Measurements from ENCODE around the gene KCNH6. TPM values are rescaled to one million over a fixed set of nuclear protein-coding genes. Genes with fewer than 3 reads are reported as not detected.

The KCNH6 gene
- total RNA-seq, 2 experiments from 2014 or later, result not detected

DNA sequence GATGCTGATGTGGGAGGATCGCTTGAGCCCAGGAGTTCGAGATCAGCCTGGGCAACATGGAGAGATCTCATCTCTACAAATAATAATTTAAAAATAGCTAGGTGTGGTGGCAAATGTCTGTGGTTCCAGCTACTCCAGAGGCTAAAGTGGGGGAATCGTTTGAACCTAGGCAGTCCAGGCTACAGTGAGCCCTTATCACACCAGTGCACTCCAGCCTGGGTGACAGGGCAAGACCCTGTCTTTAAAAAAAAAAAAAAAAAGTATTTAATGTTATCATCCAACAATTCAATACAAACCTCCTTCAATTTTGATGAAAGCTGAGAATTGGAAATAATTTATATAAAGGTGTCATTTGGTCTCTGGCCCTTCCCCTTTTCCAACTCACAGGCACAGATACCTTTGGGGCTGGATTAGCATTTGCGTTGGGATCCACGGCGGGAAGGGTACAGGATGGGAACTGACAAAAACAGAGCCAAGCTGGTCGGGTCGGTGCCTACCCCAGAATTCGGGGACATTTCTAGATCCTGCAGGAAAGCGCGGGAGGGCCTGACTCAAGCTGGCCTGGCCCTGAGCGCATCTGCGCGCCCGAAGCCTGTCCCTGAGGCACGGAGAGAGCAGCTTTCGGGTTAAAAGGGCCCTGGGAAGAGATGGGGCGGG is 26.3 kb downstream of the KCNH6 start:
- TF ChIP-seq, protein P1, sequence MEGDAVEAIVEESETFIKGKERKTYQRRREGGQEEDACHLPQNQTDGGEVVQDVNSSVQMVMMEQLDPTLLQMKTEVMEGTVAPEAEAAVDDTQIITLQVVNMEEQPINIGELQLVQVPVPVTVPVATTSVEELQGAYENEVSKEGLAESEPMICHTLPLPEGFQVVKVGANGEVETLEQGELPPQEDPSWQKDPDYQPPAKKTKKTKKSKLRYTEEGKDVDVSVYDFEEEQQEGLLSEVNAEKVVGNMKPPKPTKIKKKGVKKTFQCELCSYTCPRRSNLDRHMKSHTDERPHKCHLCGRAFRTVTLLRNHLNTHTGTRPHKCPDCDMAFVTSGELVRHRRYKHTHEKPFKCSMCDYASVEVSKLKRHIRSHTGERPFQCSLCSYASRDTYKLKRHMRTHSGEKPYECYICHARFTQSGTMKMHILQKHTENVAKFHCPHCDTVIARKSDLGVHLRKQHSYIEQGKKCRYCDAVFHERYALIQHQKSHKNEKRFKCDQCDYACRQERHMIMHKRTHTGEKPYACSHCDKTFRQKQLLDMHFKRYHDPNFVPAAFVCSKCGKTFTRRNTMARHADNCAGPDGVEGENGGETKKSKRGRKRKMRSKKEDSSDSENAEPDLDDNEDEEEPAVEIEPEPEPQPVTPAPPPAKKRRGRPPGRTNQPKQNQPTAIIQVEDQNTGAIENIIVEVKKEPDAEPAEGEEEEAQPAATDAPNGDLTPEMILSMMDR (IDR thresholded peaks at IDR 0.05), result no peak
- Mint-ChIP-seq H3K4me1 (ENCODE audit: low read depth) (peaks cover 44% of the 10 kb centered on the region), H3K27me3 (no peaks in the 10 kb centered on the region), H3K4me3 (peak overlapping the region; percentile 98), H3K27ac (peak overlapping the region; percentile 88), H3K36me3 (ENCODE audit: low read depth) (peaks cover 26% of the 10 kb centered on the region), H3K9me3 (no peaks in the 10 kb centered on the region)
- ChIA-PET CTCF (interaction anchor here (1.0 kb wide), 1 partner anchor 103 kb away, joined by 3 read pairs; the partner anchor contains the start of gene CYB561), POLR2A (interaction anchor here (0.8 to 2.6 kb wide), 7 partner anchors 11 to 157 kb away, joined by 3 to 19 read pairs (median 6); partner anchors contain the start of genes CYB561, MAP3K3 and TACO1)
- H3K4me1 ChIP-seq (ENCODE audit: insufficient read depth, low read length), result peaks cover 36% of the 10 kb centered on the region
- H3K27me3 ChIP-seq (ENCODE audit: control insufficient read depth in 1 of 2, insufficient read depth in 2 of 2, low read length in 2 of 2), result no peaks in the 10 kb centered on the region
- peak overlapping the region; percentile 89 for H3K4me3 ChIP-seq (ENCODE audit: low read length)
- DNase-seq, result peak in 1 of 14 experiments; percentile 13
- ATAC-seq (ENCODE audit: poor library complexity), result no peak
- H3K27ac ChIP-seq (ENCODE audit: low read depth in 1 of 2, low read length in 2 of 2), result peak overlapping the region; percentile 90 to 91
- no peaks in the 10 kb centered on the region for H3K36me3 ChIP-seq (ENCODE audit: insufficient read depth, low read length)
- intact Hi-C loops (cut with DNase I, micrococcal nuclease), result loop anchor here in 1 of 2 experiments (5.0 kb wide), 1 partner anchor 107 kb away; no protein-coding TSS in a partner anchor
- H3K9me3 ChIP-seq (ENCODE audit: control insufficient read depth in 1 of 2, insufficient read depth in 1 of 2, low read length in 2 of 2), result no peaks in the 10 kb centered on the region

DNA sequence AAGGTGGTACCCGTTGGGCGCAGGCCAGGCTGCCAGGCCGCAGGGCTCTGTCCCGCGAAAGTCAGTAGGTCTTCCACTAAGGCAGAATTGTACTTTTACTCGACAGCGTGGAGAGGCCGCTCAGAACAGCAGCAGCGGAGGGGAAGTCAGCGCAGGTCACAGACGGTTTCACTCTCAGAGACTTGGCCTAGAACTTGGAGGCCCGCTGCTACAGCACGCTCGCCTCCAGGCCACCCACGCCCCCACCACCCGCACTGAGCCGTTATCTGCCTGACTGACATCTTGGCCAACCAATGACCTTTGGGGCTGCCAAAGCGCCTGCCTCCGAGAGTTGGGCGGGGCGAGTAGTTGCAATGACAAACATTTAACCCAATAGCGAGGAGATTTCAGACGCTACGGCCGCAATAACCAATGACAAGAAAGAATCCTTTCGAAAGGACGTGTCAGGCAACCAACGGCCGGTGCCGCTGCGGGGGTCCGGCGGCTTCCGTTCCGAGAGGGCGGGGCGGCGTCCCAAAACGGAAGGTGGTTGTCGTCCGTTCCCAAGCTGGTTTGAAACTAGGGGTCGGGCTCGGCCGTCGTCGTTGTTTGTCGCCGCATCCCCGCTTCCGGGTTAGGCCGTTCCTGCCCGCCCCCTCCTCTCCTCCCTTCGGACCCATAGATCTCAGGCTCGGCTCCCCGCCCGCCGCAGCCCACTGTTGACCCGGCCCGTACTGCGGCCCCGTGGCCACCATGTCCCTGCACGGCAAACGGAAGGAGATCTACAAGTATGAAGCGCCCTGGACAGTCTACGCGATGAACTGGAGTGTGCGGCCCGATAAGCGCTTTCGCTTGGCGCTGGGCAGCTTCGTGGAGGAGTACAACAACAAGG is 27.0 kb downstream of the KCNH6 start, which contains the start of gene DCAF7:
DCAF7 (plus strand) TSS at position 532 of the 871 bp plus-strand sequence; CDS start at position 733, 201 bp downstream.
- Histone ChIP-seq H3K4me3 (ENCODE audit: low read length) (peak within 1 kb of the TSS; percentile 89), H3K4me1 (ENCODE audit: insufficient read depth, low read length) (peaks cover 38% of the 10 kb centered on the region), H3K27ac (ENCODE audit: low read depth in 1 of 2, low read length in 2 of 2) (peak within 1 kb of the TSS; percentile 90 to 91), H3K9me3 (ENCODE audit: control insufficient read depth in 1 of 2, insufficient read depth in 1 of 2, low read length in 2 of 2) (no peaks in the 10 kb centered on the region), H3K27me3 (ENCODE audit: control insufficient read depth in 1 of 2, insufficient read depth in 2 of 2, low read length in 2 of 2) (no peaks in the 10 kb centered on the region), H3K36me3 (ENCODE audit: insufficient read depth, low read length) (no peaks in the 10 kb centered on the region)
- intact Hi-C loops (cut with DNase I, micrococcal nuclease), result loop anchor here (2.0 to 10.0 kb wide), 6 partner anchors 49 to 585 kb away; partner anchors contain the start of genes CCDC47 (in 1 of the 2), DDX42 (in 1 of the 2), SMARCD2 (in 1 of the 2) and TANC2 (in 1 of the 2)
- Mint-ChIP-seq H3K4me3 (peak within 1 kb of the TSS; percentile 98), H3K36me3 (ENCODE audit: low read depth) (peaks cover 31% of the 10 kb centered on the region), H3K4me1 (ENCODE audit: low read depth) (peaks cover 52% of the 10 kb centered on the region), H3K27ac (peak within 1 kb of the TSS; percentile 88), H3K9me3 (no peaks in the 10 kb centered on the region), H3K27me3 (no peaks in the 10 kb centered on the region)
- ChIA-PET CTCF (interaction anchor here (1.0 kb wide), 1 partner anchor 104 kb away, joined by 3 read pairs; the partner anchor contains the start of gene CYB561), POLR2A (interaction anchor here (0.6 to 2.6 kb wide), 16 partner anchors 10 to 252 kb away, joined by 3 to 19 read pairs (median 4); partner anchors contain the start of genes ACE, CCDC47, CYB561 and DDX42)
- peak; percentile 95 for ATAC-seq (ENCODE audit: poor library complexity)
- peak; percentile 97 to 100 (median 99) for DNase-seq
- TF ChIP-seq, protein P1 (IDR thresholded peaks at IDR 0.05), result no peak

All from CD4-positive, alpha-beta T cell (primary cell).